Measurements from ENCODE around the gene TRIM39.
"Not testable (repeated sequence)": the region's sequence is repeated elsewhere in the genome, so short reads cannot be mapped to it uniquely, and the experiment has no call there.

Gene TRIM39

DNA sequence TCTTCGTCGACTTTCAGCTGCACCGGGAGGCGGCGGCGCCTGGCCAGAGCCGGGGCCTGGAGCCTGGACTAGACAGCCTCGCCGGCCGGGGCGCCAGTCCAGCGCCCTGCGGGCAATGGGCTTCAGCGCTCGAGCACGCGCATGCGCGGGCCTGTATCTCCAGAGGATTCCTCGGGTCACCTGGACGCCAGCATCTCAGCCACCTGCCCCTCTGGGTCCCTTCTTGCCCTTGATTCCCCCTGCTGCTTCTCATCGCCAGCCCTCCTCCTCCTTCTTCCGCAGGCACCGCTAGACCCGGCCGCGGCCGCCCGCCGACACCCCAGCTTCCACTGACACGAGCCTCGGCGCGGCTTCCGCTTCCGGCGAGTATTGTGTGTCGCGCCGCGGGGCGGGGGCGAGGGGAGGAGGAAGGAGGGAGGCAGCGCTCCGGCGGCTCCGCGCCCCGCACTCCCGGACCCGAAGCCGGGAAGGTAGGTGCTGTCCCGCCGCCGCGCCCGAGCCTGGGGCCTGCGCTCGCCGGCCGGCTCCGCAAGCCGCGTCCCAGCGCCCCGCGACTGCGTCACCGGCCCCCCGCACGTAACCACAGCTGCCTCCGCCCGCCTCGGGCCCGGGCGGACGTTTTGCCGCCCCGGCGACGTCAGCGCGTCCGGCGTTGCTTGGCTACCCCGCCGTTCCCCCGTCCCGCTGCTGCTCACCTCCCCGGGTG lies at the start of gene TRIM39:
TRIM39 (plus strand) TSS at position 402 of the 706 bp plus-strand sequence. CDS start 2,391 bp downstream, outside the sequence.
- peak; percentile 89 for DNase-seq (ENCODE audit: low spot score)

GRCh38 chr6:30280988-30281387 lies 45.7 kb upstream of the TRIM39 start:
- DNase-seq (ENCODE audit: low spot score): not testable (repeated sequence)

DNA sequence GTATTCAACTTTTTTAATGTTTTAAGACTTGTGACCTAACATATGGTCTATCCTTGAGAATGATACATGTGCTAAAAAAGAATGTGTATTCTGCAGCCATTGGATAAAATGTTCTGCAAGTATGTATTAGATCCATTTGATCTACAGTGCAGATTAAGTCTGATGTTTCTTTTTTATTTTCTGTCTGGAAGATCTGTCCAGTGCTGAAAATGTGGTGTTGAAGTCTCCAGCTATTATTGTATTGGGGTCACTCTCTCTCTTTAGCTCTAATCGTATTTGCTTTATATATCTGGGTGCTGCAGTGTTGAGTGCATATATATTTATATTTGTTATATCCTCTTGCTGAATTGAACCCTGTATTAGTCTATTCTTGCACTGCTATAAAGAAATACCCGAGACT lies 44.2 kb upstream of the TRIM39 start:
- DNase-seq (ENCODE audit: low spot score): no peak

- DNase-seq (ENCODE audit: low spot score): no peak
Observed at GRCh38 chr6:30283761-30284160, 43.0 kb upstream of the TRIM39 start.

- DNase-seq (ENCODE audit: low spot score): no peak
Observed at GRCh38 chr6:30287139-30287538, 39.6 kb upstream of the TRIM39 start.

DNA sequence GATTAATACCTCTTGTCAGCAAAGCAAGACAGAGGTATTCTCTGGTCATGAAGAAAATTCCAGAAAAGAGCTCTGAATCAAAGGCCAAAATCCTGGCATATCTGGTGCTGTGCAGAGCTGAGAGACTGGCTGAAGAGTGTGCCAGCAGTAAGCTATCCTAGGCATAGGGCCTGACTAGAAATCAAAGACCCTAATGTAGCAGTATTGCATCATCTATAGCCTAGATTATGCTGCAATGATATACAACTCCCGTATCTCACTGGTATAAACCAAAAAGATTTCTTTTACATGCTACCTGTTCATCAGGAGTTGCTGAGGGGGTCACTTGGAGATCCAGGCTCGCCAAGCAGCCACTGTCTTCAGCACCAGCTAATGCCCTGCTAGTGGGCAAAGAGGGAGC lies 30.9 kb upstream of the TRIM39 start:
- no peak for DNase-seq (ENCODE audit: low spot score)

GRCh38 chr6:30304002-30304401 lies 22.7 kb upstream of the TRIM39 start:
- DNase-seq (ENCODE audit: low spot score): no peak

DNA sequence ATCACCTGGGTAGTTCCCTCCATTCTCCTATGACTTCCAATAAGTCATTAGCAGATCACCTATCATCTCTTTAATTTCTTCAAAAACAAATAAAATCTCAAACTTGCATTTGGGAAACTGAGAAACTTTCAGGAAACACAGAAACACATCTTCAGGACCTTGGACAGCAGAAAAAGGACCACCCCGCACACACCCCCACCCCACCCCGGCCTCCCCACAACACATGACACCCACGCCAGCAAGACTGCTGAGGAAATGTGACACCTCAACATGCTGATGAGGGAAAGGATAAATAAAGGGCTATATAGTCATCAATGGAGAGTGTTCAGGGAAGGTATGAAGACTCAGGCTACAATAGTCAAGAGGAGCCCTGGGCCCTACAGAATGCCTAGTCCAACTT lies 15.6 kb upstream of the TRIM39 start:
- no peak for DNase-seq (ENCODE audit: low spot score)

GRCh38 chr6:30311671-30312070 lies 15.1 kb upstream of the TRIM39 start:
- no peak for DNase-seq (ENCODE audit: low spot score)

GRCh38 chr6:30312266-30312665 lies 14.5 kb upstream of the TRIM39 start:
- no peak for DNase-seq (ENCODE audit: low spot score)

DNA sequence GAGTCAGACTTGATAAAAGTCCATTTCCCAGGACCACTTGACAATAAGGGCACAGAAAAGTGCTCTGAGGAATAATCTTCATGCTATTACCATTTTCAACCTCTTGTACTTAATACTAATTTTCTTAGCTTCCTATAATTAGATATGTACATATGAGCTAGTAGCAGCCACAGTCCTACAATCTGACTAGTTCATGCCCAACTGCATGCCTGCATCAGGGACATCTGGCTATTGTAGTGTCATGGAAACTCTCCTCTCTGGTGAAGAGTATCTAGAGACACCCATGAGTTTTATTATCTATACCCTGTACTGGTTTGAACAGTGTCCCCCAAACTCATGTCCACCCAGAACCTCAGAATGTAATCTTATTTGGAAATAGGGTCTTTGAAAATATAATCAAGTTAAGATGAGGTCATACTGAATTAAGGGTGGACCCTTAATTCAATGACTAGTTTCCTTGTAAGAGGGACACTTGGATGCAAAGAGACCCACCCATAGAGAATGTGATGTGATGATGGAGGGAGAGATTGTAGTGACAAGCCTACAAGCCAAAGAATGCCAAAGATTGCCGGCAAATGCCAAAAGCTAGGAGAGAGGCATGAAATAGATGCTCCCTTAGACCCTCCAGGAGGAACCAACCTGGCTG lies 13.9 kb upstream of the TRIM39 start:
- DNase-seq (ENCODE audit: low spot score): no peak

GRCh38 chr6:30315156-30315555 lies 11.6 kb upstream of the TRIM39 start:
- DNase-seq (ENCODE audit: low spot score): no peak

DNA sequence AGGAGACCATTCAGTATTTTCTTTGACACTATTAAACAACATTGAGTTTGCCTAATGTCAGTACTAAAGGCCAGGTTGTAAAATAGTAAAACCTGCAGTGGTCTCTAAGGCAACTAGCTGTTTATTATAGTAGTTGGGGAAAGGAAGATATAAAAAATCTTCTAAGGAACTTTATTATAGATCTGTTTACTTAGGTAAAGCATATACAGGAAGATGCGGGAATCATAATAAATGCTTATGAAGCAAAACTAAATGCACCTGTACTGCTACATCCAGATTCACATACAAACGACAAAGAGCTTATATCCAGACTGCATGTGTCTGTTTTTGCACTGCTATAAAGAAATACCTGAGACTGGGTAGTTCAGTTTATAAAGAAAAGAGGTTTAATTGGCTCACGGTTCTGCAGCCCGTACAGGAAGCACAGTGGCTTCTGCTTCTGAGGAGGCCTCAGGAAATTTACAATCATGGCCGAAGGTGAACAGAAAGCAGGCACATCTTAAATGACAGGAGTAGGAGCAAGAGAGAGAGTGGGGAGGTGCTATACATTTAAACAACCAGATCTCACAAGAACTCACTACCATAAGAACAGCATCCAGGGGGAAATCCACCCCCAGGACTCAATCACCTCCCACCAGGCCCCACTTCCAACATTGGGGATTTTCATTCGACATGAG lies 8.7 kb upstream of the TRIM39 start:
- DNase-seq (ENCODE audit: low spot score): no peak

DNA sequence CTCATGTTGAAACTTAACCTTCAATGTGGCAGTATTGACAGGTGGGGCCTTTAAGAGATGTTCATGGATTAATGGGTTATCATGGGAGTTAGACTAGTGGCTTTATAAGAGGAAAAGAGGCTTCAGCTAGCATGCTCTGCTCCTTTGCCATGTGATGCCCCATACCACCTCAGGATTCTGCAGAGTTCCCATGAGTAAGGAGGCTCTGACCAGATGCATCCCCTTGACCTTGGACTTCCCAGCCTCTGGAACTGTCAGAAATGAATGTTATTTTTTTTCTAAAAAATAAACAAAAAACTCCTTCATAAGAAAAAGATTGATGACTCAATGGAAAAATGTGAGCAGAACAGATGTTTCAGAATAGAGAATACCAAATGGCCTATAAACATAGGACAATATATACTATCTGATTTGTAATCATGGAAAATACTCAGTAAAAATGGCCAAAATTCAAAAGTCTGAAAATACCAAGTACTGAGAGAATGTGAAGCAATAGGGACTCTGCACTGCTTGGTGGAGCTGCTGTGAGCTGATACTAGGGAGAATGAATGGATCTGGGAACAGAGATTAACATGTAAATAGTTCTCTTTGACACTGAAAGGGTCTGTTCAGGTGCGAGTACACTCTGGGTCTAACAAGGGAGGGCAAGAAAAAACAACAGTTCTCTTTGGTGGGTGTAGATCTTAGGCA lies 7.4 kb upstream of the TRIM39 start:
- no peak for DNase-seq (ENCODE audit: low spot score)

GRCh38 chr6:30321692-30322388 lies 4.9 kb upstream of the TRIM39 start:
- DNase-seq (ENCODE audit: low spot score): no peak

DNA sequence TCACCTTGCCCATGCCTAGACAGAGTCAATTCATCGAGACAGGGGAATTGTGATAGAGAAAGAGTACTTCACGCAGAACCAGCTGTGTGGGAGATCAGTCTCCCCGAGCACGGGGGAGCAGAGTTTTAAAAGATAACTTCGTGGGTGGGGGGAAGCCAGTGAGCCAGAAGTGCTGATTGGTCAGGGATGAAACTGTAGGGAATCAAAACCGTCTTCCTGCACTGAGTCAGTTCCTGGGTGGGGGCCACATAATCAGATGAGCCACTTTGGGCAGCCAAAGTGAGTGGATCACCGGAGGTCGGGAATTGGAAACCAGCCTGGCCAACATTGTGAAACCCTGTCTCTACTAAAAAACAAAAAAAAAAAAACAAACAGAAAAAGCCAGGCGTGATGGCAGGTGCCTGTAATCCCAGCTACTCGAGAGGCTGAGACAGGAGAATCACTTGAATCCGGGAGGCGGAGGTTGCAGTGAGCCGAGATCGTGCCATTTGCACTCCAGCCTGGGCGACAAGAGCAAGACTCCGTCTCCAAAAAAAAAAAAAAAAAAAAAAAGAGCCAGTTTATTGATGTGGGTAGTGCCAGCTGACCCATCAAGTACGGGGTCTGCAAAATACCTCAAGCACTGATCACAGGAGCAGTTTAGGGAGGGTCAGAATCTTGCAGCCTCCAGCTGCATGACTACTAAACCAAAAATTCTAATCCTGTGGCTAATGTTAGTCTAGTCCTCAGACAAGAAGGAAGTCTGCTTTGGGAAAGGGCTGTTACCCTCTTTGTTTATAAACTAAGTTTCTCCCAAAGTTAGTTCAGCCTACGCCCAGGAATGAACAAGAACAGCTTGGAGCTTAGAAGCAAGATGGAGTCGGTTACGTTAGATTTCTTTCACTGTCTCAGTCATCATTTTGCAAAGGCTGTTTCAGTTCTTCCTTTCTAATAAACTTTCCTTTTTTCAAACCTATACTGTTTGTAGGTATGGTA lies 3.9 kb upstream of the TRIM39 start:
- DNase-seq (ENCODE audit: low spot score): no peak

DNA sequence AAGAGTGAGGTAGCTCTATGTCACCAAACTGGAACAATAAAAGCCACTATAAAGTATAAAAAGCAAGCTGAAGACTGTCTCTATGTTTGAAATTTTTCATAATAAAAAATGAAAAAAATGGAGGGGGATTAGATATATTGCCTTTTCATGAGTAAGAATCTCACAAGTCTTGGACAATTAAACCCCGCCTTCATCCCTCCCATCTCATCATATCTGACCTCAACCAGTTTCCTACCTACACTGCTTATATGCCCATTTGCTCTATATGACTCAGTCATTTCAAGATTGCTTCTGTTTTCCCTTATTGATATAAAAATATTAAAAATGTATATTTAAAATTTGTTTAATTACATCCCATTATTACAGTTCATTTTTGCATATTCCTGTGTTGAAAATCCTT lies 2.9 kb upstream of the TRIM39 start:
- DNase-seq (ENCODE audit: low spot score): no peak

GRCh38 chr6:30325150-30325872 lies 1.4 kb upstream of the TRIM39 start:
- DNase-seq (ENCODE audit: low spot score): peak; percentile 65

- DNase-seq (ENCODE audit: low spot score): no peak
Observed at GRCh38 chr6:30325873-30326525, 728 bp upstream of the TRIM39 start.
